Hair follicular keratinocyte (primary cell): ENCODE data around the gene TMPRSS15. TPM values are rescaled to one million over a fixed set of nuclear protein-coding genes. Genes with fewer than 3 reads are reported as not detected.

ENCODE experiments used
- total RNA-seq: library from RNA; depleted of rRNA; stranded (reverse); fragments of >200 nt; gene quantifications from 2 replicates; pipeline ENCODE4 v1.2.3, GENCODE V29; 2015

TMPRSS15 gene
- not detected in 2 replicates for total RNA-seq

DNA sequence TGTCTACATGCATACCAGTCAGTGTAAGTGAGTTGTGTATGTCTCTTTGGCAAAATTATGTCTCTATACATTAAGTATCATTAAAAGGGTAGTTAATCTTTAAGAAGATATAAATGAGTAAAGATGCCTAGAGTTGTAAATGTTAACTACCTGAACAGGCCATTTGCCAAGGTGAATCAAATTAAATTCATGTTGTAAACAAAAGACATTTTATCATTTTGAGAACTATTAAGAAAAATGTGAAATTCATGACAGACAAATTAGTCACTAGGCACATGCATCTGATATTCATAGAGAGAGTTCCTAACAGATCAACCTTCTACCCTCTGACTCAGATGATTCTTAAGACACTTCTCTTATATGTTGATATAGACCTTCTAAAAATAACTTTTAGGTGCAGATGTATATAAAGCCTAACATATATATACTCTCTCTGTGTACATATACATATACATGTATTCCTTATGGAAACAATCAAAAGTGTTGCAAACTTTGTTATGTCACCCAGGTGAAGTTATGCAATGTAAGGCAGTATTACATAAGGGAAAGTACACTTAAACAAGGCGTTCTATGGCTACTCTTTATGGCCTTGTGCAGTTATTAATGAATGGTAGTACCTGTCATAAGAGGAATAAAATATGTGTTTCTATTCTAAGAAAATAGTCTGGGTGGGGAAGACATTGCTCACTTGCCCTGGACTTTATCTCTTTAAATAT lies at the start of gene TMPRSS15:
TSS of gene TMPRSS15 (minus strand) at position 51 of the 716 bp plus-strand sequence. CDS start 163 bp downstream, outside the sequence.

DNA sequence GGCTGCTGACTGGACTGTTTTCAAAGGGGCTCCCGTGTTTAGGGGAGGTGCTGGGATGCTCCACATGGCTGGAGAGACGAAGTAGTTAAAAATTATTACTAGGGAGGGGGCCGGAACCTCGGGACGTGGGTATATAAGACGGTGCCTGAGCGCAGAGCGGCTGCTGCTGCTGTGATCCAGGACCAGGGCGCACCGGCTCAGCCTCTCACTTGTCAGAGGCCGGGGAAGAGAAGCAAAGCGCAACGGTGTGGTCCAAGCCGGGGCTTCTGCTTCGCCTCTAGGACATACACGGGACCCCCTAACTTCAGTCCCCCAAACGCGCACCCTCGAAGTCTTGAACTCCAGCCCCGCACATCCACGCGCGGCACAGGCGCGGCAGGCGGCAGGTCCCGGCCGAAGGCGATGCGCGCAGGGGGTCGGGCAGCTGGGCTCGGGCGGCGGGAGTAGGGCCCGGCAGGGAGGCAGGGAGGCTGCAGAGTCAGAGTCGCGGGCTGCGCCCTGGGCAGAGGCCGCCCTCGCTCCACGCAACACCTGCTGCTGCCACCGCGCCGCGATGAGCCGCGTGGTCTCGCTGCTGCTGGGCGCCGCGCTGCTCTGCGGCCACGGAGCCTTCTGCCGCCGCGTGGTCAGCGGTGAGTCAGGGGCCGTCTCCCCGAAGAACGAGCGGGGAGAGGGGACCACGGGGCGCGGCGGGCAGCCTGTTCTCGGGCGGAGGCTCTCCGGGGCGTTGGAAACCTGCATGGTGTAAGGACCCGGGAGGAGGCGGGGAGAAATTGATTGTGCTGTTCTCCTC lies 158.7 kb downstream of the TMPRSS15 start, which contains the start of gene CHODL:
TSS of gene CHODL (plus strand) at position 163 of the 793 bp plus-strand sequence. CDS start at position 554, 391 bp downstream.

Other genes starting within 250 kb of the TMPRSS15 start
- 0.08 TPM in 1 of 2 replicates, not detected in the other for gene CHODL, start 159.0 kb downstream of the TMPRSS15 start, total RNA-seq